Smooth muscle cell (in vitro differentiated cells): ENCODE results near the gene HEATR5A. TPM values are rescaled to one million over a fixed set of nuclear protein-coding genes. Genes with fewer than 3 reads are reported as not detected.

Experiments used
- DNase-seq: peaks from one replicate; lab custom pipeline; 2025; ENCODE audit not compliant: unreplicated experiment; lab: John Stamatoyannopoulos, UW
- H2AFZ ChIP-seq: fragments of 200-600 bp; sonication (generic); 2 replicates; pipeline ENCODE4 v1.6.0; 2016; ENCODE audit warnings: antibody characterized with exemption, low read depth, mild to moderate bottlenecking
- H3F3A ChIP-seq: fragments of 200-600 bp; sonication (generic); 2 replicates; pipeline ENCODE4 v1.6.0; 2017; ENCODE audit warnings: antibody characterized with exemption, low read depth
- H3K27ac ChIP-seq: fragments of 200-600 bp; sonication (generic); 2 replicates; pipeline ENCODE4 v1.5.1; 2016; ENCODE audit warnings: low read depth, mild to moderate bottlenecking
- H3K27me3 ChIP-seq: fragments of 200-600 bp; sonication (generic); 2 replicates; pipeline ENCODE4 v1.6.1; 2016; ENCODE audit warnings: low read depth, mild to moderate bottlenecking
- H3K36me3 ChIP-seq: fragments of 200-600 bp; sonication (generic); 2 replicates; pipeline ENCODE4 v1.5.1; 2016; ENCODE audit warnings: low read depth
- H3K4me1 ChIP-seq: fragments of 200-600 bp; sonication (generic); 2 replicates; pipeline ENCODE4 v1.5.1; 2016; ENCODE audit warnings: low read depth
- H3K4me2 ChIP-seq: fragments of 200-600 bp; sonication (generic); 2 replicates; pipeline ENCODE4 v1.6.0; 2016; ENCODE audit warnings: mild to moderate bottlenecking
- H3K4me3 ChIP-seq: fragments of 200-600 bp; sonication (generic); 2 replicates; pipeline ENCODE4 v1.5.1; 2016; ENCODE audit warnings: mild to moderate bottlenecking
- H3K79me2 ChIP-seq: fragments of 200-600 bp; sonication (generic); 2 replicates; pipeline ENCODE4 v1.6.0; 2016; ENCODE audit warnings: low read depth, mild to moderate bottlenecking
- H3K9ac ChIP-seq: fragments of 200-600 bp; sonication (generic); 2 replicates; pipeline ENCODE4 v1.6.0; 2016; ENCODE audit warnings: low read depth
- H3K9me3 ChIP-seq: fragments of 200-600 bp; sonication (generic); replicated peaks from 2 replicates; pipeline ENCODE4 v1.5.1; 2016; ENCODE audit warnings: low read depth
- H4K20me1 ChIP-seq: fragments of 200-600 bp; sonication (generic); 2 replicates; pipeline ENCODE4 v1.6.0; 2016; ENCODE audit warnings: low read depth
- WGBS: methylation state at CpG from one replicate; pipeline ENCODE4 v1.1.7; 2016; ENCODE audit warnings: low lambda C conversion rate; 5-methylcytosine and 5-hydroxymethylcytosine counted together
- polyA plus RNA-seq: library from polyadenylated mRNA; unstranded; fragments of >200 nt; fragmentation: Nextera tagmentation; extraction: Ambion mirVana; gene quantifications from 2 replicates; pipeline ENCODE4 v1.2.1, GENCODE V29; 2016
- total RNA-seq: library from RNA; depleted of rRNA; stranded (reverse); fragments of >200 nt; gene quantifications from 2 replicates; pipeline ENCODE4 v1.2.3, GENCODE V29; 2014
- TF ChIP-seq, protein P1 (sequence below): fragments of 200-600 bp; sonication (generic); IDR thresholded peaks from 2 replicates; pipeline ENCODE4 v1.5.1; 2017; ENCODE audit warnings: borderline replicate concordance, mild to moderate bottlenecking, antibody characterized with exemption; ENCODE audit not compliant: insufficient read depth, poor library complexity, severe bottlenecking

Gene HEATR5A
- total and polyA plus RNA-seq, 2 experiments from 2014 or later, result 28.5 to 49.8 TPM

DNA sequence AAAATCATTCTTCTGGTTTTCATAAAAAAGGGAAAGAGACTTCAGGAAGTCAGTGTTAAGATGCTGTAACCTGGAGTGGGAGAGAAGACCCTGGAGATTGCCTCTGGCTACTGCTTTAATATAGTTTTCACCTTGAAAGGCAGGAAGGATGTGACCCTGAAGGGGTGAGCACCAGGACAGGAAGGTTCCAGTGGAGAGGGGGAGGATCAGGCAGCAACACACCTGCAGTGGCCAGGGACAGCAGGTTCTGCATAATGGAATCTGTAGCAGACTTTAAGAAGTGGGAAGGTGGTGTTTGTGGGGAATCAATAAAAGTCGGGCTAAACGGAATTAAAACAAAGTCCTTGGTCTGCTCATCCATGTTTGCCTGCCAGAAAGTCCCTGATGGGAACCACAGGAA lies 6.3 kb upstream of the HEATR5A start:
- Histone ChIP-seq H3K36me3 (no peaks in the 10 kb centered on the region), H3F3A (no peaks in the 10 kb centered on the region)

DNA sequence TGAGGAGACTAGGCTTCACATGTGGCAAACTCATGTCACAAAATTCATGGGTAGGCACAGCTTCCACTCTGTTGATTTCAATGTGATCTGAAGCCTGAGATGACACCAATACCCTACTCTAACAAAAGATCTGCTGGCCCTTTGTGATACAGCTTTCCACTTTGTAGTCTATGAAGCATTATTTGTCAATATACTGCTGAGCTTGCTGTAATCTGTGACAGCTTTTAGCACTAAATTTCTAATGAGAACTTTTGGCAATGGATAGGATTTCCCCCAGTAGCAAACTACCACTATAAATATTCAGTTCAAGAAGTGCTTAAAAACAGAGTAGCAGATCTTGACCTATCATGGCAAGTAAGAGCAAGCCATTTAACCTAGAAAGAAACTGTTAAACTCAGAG lies 5.6 kb upstream of the HEATR5A start:
- no peak overlapping the region for H3K9ac ChIP-seq
- no peaks in the 10 kb centered on the region for H3K36me3 ChIP-seq
- no peaks in the 10 kb centered on the region for H3F3A ChIP-seq
- no peak overlapping the region for H3K4me2 ChIP-seq
- TF ChIP-seq, protein P1, sequence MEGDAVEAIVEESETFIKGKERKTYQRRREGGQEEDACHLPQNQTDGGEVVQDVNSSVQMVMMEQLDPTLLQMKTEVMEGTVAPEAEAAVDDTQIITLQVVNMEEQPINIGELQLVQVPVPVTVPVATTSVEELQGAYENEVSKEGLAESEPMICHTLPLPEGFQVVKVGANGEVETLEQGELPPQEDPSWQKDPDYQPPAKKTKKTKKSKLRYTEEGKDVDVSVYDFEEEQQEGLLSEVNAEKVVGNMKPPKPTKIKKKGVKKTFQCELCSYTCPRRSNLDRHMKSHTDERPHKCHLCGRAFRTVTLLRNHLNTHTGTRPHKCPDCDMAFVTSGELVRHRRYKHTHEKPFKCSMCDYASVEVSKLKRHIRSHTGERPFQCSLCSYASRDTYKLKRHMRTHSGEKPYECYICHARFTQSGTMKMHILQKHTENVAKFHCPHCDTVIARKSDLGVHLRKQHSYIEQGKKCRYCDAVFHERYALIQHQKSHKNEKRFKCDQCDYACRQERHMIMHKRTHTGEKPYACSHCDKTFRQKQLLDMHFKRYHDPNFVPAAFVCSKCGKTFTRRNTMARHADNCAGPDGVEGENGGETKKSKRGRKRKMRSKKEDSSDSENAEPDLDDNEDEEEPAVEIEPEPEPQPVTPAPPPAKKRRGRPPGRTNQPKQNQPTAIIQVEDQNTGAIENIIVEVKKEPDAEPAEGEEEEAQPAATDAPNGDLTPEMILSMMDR, result no peak
- no peak for DNase-seq
- H3K4me3 ChIP-seq, result no peak overlapping the region
- no peaks in the 10 kb centered on the region for H3K4me1 ChIP-seq
- H3K27me3 ChIP-seq, result no peaks in the 10 kb centered on the region
- no peaks in the 10 kb centered on the region for H3K79me2 ChIP-seq
- H4K20me1 ChIP-seq, result no peaks in the 10 kb centered on the region
- H2AFZ ChIP-seq, result no peak overlapping the region
- H3K9me3 ChIP-seq, result no peaks in the 10 kb centered on the region
- H3K27ac ChIP-seq, result no peak overlapping the region

More for the DNA sequence above, 6.3 kb upstream of the HEATR5A start:
- Histone ChIP-seq H3K79me2 (no peaks in the 10 kb centered on the region), H3K27ac (no peak overlapping the region), H3K4me1 (no peaks in the 10 kb centered on the region), H4K20me1 (no peaks in the 10 kb centered on the region), H3K9ac (no peak overlapping the region), H3K27me3 (no peaks in the 10 kb centered on the region), H3K4me3 (no peak overlapping the region), H3K9me3 (no peaks in the 10 kb centered on the region), H3K4me2 (no peak overlapping the region), H2AFZ (no peak overlapping the region)
- TF ChIP-seq, protein P1, result no peak
- 88% methylated on average over 2 of the region's 2 CpGs for WGBS
- DNase-seq, result no peak

DNA sequence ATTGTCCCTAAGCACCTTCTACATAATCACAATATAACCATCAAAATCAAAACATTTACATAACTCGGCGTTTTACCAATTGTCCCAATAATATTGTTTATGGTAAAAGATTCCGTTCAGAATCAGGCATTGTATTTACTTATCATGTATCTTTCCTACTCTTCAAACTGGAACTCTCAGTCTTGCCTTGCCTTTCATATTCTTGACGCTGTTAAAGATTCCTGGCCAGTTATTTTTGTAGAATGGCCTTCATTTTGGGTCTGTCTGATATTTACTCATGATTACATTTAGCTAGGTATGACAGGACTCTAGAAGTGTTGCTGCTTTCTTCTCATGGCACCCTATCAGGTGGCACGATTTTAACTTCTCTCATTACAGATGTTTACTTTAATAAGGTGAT lies 850 bp upstream of the HEATR5A start:
- Histone ChIP-seq H3K9me3 (no peaks in the 10 kb centered on the region), H3K9ac (no peak overlapping the region), H3K27ac (no peak overlapping the region), H3K4me2 (peak overlapping the region; percentile 68), H2AFZ (peak overlapping the region; percentile 34), H3K36me3 (no peaks in the 10 kb centered on the region), H3K79me2 (peaks cover 36% of the 10 kb centered on the region), H4K20me1 (peaks cover 16% of the 10 kb centered on the region), H3F3A (no peaks in the 10 kb centered on the region), H3K4me1 (peaks cover 11% of the 10 kb centered on the region), H3K4me3 (no peak overlapping the region), H3K27me3 (no peaks in the 10 kb centered on the region)
- over 99% methylated on average over 5 of the region's 5 CpGs for WGBS
- no peak for DNase-seq
- TF ChIP-seq, protein P1, result no peak

DNA sequence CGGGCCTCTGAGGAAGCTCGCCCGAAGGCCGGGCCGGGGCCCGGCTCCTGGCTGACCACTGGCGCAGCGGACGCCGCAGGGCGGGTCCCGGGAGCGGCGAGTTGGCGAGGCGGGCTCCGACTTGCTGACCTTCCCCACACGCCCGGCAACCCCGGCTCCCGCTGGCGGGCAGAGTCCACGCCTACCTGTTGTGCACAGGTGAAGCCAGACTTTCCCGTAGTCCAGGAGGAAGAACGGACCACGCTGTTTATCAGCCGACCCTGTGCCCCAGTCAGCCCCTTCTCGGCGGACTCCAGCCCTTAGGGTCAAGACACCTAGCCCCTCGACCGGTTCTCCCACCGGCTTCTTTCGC lies 407 bp downstream of the HEATR5A start:
- peak overlapping the region; percentile 82 for H3K9ac ChIP-seq
- peak overlapping the region; percentile 19 for H2AFZ ChIP-seq
- H3K4me3 ChIP-seq, result peak overlapping the region; percentile 84
- peaks cover 11% of the 10 kb centered on the region for H3K4me1 ChIP-seq
- under 1% methylated on average over 33 of the region's 33 CpGs for whole genome bisulfite sequencing
- peaks cover 49% of the 10 kb centered on the region for H3K79me2 ChIP-seq
- H3K9me3 ChIP-seq, result no peaks in the 10 kb centered on the region
- peaks cover 27% of the 10 kb centered on the region for H4K20me1 ChIP-seq
- TF ChIP-seq, protein P1, result no peak
- H3K27ac ChIP-seq, result peak overlapping the region; percentile 70
- H3K36me3 ChIP-seq, result no peaks in the 10 kb centered on the region
- H3F3A ChIP-seq, result no peaks in the 10 kb centered on the region
- DNase-seq, result peak; percentile 30
- peak overlapping the region; percentile 91 for H3K4me2 ChIP-seq
- no peaks in the 10 kb centered on the region for H3K27me3 ChIP-seq
